CD4-positive, alpha-beta memory T cell (primary cell): ENCODE results near the gene DZIP1L. TPM values are rescaled to one million over a fixed set of nuclear protein-coding genes. Genes with fewer than 3 reads are reported as not detected.

Source experiments
- CTCF ChIA-PET: fragments of 350-600 bp; sonication (Branson Sonifier 250); formaldehyde crosslinking; loops from one replicate; lab custom pipeline; 2021; ENCODE audit warnings: inconsistent platforms; ENCODE audit not compliant: partially characterized antibody; lab: Charles Lee
- POLR2A ChIA-PET: fragments of 350-600 bp; sonication (Branson Sonifier 250); formaldehyde crosslinking; loops from one replicate; lab custom pipeline; 2021; ENCODE audit not compliant: partially characterized antibody; lab: Charles Lee
- DNase-seq, 5 donors: peaks; one replicate each; pipeline versions ENCODE4 v3.0.0 to v3.0.0-alpha.2; 2020 to 2022; ENCODE audit warnings: mixed read lengths in 1 of 5
- H3K27ac ChIP-seq: one replicate; pipeline ENCODE4 v1.7.0; 2013; ENCODE audit warnings: low read depth, low read length
- H3K27me3 ChIP-seq: 2 replicates; pipeline ENCODE4 v1.7.0; 2013; ENCODE audit warnings: mild to moderate bottlenecking, low read length, moderate library complexity; ENCODE audit not compliant: insufficient read depth
- H3K36me3 ChIP-seq: 2 replicates; pipeline ENCODE4 v1.7.0; 2013; ENCODE audit warnings: mild to moderate bottlenecking, low read length, moderate library complexity; ENCODE audit not compliant: insufficient read depth
- H3K4me1 ChIP-seq: 2 replicates; pipeline ENCODE4 v1.7.0; 2013; ENCODE audit warnings: mild to moderate bottlenecking, low read length, moderate library complexity; ENCODE audit not compliant: insufficient read depth
- H3K4me3 ChIP-seq, 2 donors: one replicate each; pipeline ENCODE4 v1.7.0; 2013; ENCODE audit warnings: low read length in 2 of 2, mild to moderate bottlenecking in 1 of 2
- H3K9me3 ChIP-seq, 2 donors: one replicate each; pipeline ENCODE4 v1.7.0; 2013; ENCODE audit warnings: low read length in 2 of 2, control low read depth in 1 of 2; ENCODE audit not compliant: control insufficient read depth in 1 of 2
- H3K27ac Mint-ChIP-seq, 7 donors: one replicate each; pipeline ENCODE4 v1.8.0; 2020 to 2021; ENCODE audit warnings: mixed read lengths in 7 of 7, mild to moderate bottlenecking in 6 of 7, inconsistent platforms in 3 of 7, moderate library complexity in 3 of 7
- H3K27me3 Mint-ChIP-seq, 2 donors: one replicate each; pipeline ENCODE4 v1.8.0; 2020 to 2021; ENCODE audit warnings: mixed read lengths in 2 of 2
- H3K36me3 Mint-ChIP-seq, 2 donors: one replicate each; pipeline ENCODE4 v1.8.0; 2020 to 2021; ENCODE audit warnings: mixed read lengths in 2 of 2, inconsistent platforms in 1 of 2, mild to moderate bottlenecking in 1 of 2
- H3K4me1 Mint-ChIP-seq, 4 donors: one replicate each; pipeline ENCODE4 v1.8.0; 2020 to 2021; ENCODE audit warnings: mixed read lengths in 4 of 4, mild to moderate bottlenecking in 1 of 4
- H3K4me3 Mint-ChIP-seq, 8 donors: one replicate each; pipeline ENCODE4 v1.8.0; 2020 to 2021; ENCODE audit warnings: mixed read lengths in 8 of 8, mild to moderate bottlenecking in 7 of 8, moderate library complexity in 6 of 8, inconsistent platforms in 3 of 8
- H3K9me3 Mint-ChIP-seq, 8 donors: one replicate each; pipeline ENCODE4 v1.8.0; 2020 to 2021; ENCODE audit warnings: mixed read lengths in 8 of 8, mild to moderate bottlenecking in 5 of 8, inconsistent platforms in 3 of 8, moderate library complexity in 1 of 8
- intact Hi-C: fragments of 100-400 bp; cut with micrococcal nuclease; formaldehyde crosslinking; loops from one replicate; pipeline ENCODE4 v1.15.1; 2023
- polyA plus RNA-seq, 2 donors: library from polyadenylated mRNA; unstranded; fragments of 300-500 nt; fragmentation: Illumina TruSeq; gene quantifications; one replicate each; pipeline ENCODE4 v1.2.3, GENCODE V29; 2021
- total RNA-seq, 2 experiments: library from RNA; stranded (reverse); gene quantifications; one replicate each; pipeline ENCODE4 v1.2.3, GENCODE V29; 2021

DZIP1L gene
- total and polyA plus RNA-seq, 4 experiments from 2014 or later = not detected

GRCh38 chr3:138019281-138020069, 95.9 kb downstream of the DZIP1L start:
- no peak overlapping the region for H3K27ac Mint-ChIP-seq
- Histone ChIP-seq H3K27me3 (no peaks in the 10 kb centered on the region), H3K4me1 (no peaks in the 10 kb centered on the region), H3K27ac (no peak overlapping the region), H3K36me3 (no peaks in the 10 kb centered on the region), H3K9me3 (no peaks in the 10 kb centered on the region), H3K4me3 (no peak overlapping the region)
- CTCF ChIA-PET = no interaction called here
- H3K4me1 Mint-ChIP-seq = no peaks in the 10 kb centered on the region
- no peaks in the 10 kb centered on the region for H3K36me3 Mint-ChIP-seq
- intact Hi-C loops = no loop called here
- H3K27me3 Mint-ChIP-seq = no peaks in the 10 kb centered on the region
- no peak overlapping the region for H3K4me3 Mint-ChIP-seq
- DNase-seq = no peak
- POLR2A ChIA-PET = no interaction called here
- H3K9me3 Mint-ChIP-seq = no peaks in the 10 kb centered on the region

GRCh38 chr3:138016065-138016464, 99.3 kb downstream of the DZIP1L start:
- ChIA-PET POLR2A (no interaction called here), CTCF (no interaction called here)
- no peaks in the 10 kb centered on the region for H3K9me3 ChIP-seq
- peaks cover 0 to 6% of the 10 kb centered on the region in 2 donors for H3K27me3 Mint-ChIP-seq
- no peaks in the 10 kb centered on the region for H3K27me3 ChIP-seq
- no peak overlapping the region for H3K4me3 Mint-ChIP-seq
- no peak overlapping the region for H3K27ac ChIP-seq
- no peak overlapping the region for H3K4me3 ChIP-seq
- H3K9me3 Mint-ChIP-seq = no peaks in the 10 kb centered on the region
- H3K4me1 Mint-ChIP-seq = no peaks in the 10 kb centered on the region
- no peaks in the 10 kb centered on the region for H3K36me3 Mint-ChIP-seq
- H3K36me3 ChIP-seq = no peaks in the 10 kb centered on the region
- no peaks in the 10 kb centered on the region for H3K4me1 ChIP-seq
- intact Hi-C loops = no loop called here
- DNase-seq = no peak
- H3K27ac Mint-ChIP-seq = no peak overlapping the region

- Mint-ChIP-seq H3K27me3 (peaks cover 0 to 6% of the 10 kb centered on the region in 2 donors), H3K27ac (no peak overlapping the region), H3K4me3 (no peak overlapping the region), H3K4me1 (no peaks in the 10 kb centered on the region), H3K36me3 (no peaks in the 10 kb centered on the region), H3K9me3 (no peaks in the 10 kb centered on the region)
- H3K36me3 ChIP-seq = no peaks in the 10 kb centered on the region
- H3K9me3 ChIP-seq = no peaks in the 10 kb centered on the region
- ChIA-PET CTCF (no interaction called here), POLR2A (no interaction called here)
- H3K4me1 ChIP-seq = no peaks in the 10 kb centered on the region
- H3K27me3 ChIP-seq = no peaks in the 10 kb centered on the region
- DNase-seq = no peak
- H3K27ac ChIP-seq = no peak overlapping the region
- H3K4me3 ChIP-seq = no peak overlapping the region
- intact Hi-C loops = no loop called here
Observed at GRCh38 chr3:138012526-138012925, 102.9 kb downstream of the DZIP1L start.

Other genes starting within 250 kb of the DZIP1L start
- not detected for gene CLDN18, start 105.4 kb downstream of the DZIP1L start, total RNA-seq
- not detected for gene CLDN18, start 105.4 kb downstream of the DZIP1L start, polyA plus RNA-seq
- not detected for gene A4GNT, start 16.8 kb upstream of the DZIP1L start, total RNA-seq
- gene A4GNT, start 16.8 kb upstream of the DZIP1L start, polyA plus RNA-seq = not detected
- 10 to 100 TPM; 34.2 to 36.2 TPM for gene DBR1, start 59.3 kb upstream of the DZIP1L start, total RNA-seq
- 10 to 100 TPM; 14.8 to 16.5 TPM for gene DBR1, start 59.3 kb upstream of the DZIP1L start, polyA plus RNA-seq
- 10 to 100 TPM; 71.0 to 72.6 TPM for gene ARMC8, start 71.7 kb upstream of the DZIP1L start, total RNA-seq
- 10 to 100 TPM; 52.0 to 53.4 TPM for gene ARMC8, start 71.7 kb upstream of the DZIP1L start, polyA plus RNA-seq
- 1 to 10 TPM; 1.0 to 1.4 TPM for gene NME9, start 214.2 kb upstream of the DZIP1L start, total RNA-seq
- gene NME9, start 214.2 kb upstream of the DZIP1L start, polyA plus RNA-seq = 1 to 10 TPM in 1 of 2 donors, under 1 TPM in 1; 0.80 to 1.1 TPM
- 1 to 10 TPM; 1.3 to 2.0 TPM for gene MRAS, start 233.0 kb upstream of the DZIP1L start, total RNA-seq
- gene MRAS, start 233.0 kb upstream of the DZIP1L start, polyA plus RNA-seq = not detected